HG03354 (cell line): ENCODE data around the gene POLR3GL.
A peak's percentile ranks its signal among the peaks of the same experiment; 100 is the strongest.
"Not testable (repeated sequence)": the region's sequence is repeated elsewhere in the genome, so short reads cannot be mapped to it uniquely, and the experiment has no call there.

Experiments
- ATAC-seq: cut with Tn5 transposase; IDR thresholded peaks from one replicate; pipeline ENCODE4 v1.9.1; 2021; ENCODE audit warnings: mild to moderate bottlenecking; ENCODE audit not compliant: unreplicated experiment, poor library complexity, severe bottlenecking

Gene POLR3GL

GRCh38 chr1:145964328-145965118, at the start of gene POLR3GL, which contains the start of gene ANKRD34A:
Gene POLR3GL (plus strand): TSS chr1:145964690. CDS start chr1:145974866, 10,176 bp downstream.
Gene ANKRD34A (minus strand): TSS chr1:145964575. CDS start chr1:145961759, 2,816 bp downstream.
- peak; percentile 93 for ATAC-seq

- ATAC-seq: no peak
Observed at GRCh38 chr1:145916745-145917144, 47.7 kb upstream of the POLR3GL start.

- no peak for ATAC-seq
Observed at GRCh38 chr1:145917595-145917994, 46.9 kb upstream of the POLR3GL start.

GRCh38 chr1:145918144-145918991, 46.1 kb upstream of the POLR3GL start, which contains the start of gene PEX11B:
Gene PEX11B (minus strand): TSS chr1:145918717. CDS start chr1:145918688, 29 bp downstream.
- peak; percentile 77 for ATAC-seq

GRCh38 chr1:145918992-145919939, 45.2 kb upstream of the POLR3GL start:
- peak; percentile 88 for ATAC-seq

GRCh38 chr1:145920297-145920696, 44.2 kb upstream of the POLR3GL start:
- ATAC-seq: not testable (repeated sequence)

- ATAC-seq: no peak
Observed at GRCh38 chr1:145922266-145922665, 42.2 kb upstream of the POLR3GL start.

GRCh38 chr1:145926686-145927062, 37.8 kb upstream of the POLR3GL start:
- peak; percentile 7 for ATAC-seq

GRCh38 chr1:145927063-145927886, 37.2 kb upstream of the POLR3GL start, which contains the start of gene RBM8A:
Gene RBM8A (minus strand): TSS chr1:145927484. CDS start chr1:145927426, 58 bp downstream.
- peak; percentile 98 for ATAC-seq

GRCh38 chr1:145927916-145928643, 36.4 kb upstream of the POLR3GL start:
- ATAC-seq: no peak

GRCh38 chr1:145932522-145933009, 31.9 kb upstream of the POLR3GL start:
- ATAC-seq: not testable (repeated sequence)

- no peak for ATAC-seq
Observed at GRCh38 chr1:145935708-145936107, 28.8 kb upstream of the POLR3GL start.

GRCh38 chr1:145936247-145936646, 28.2 kb upstream of the POLR3GL start:
- ATAC-seq: no peak

- no peak for ATAC-seq
Observed at GRCh38 chr1:145937436-145937835, 27.1 kb upstream of the POLR3GL start.

- no peak for ATAC-seq
Observed at GRCh38 chr1:145942405-145942804, 22.1 kb upstream of the POLR3GL start.

- no peak for ATAC-seq
Observed at GRCh38 chr1:145942871-145943270, 21.6 kb upstream of the POLR3GL start.

- ATAC-seq: no peak
Observed at GRCh38 chr1:145944532-145944931, 20.0 kb upstream of the POLR3GL start.
